ENCODE measurements around the gene UBA5.
A peak's percentile ranks its signal among the peaks of the same experiment; 100 is the strongest.
"Not testable (repeated sequence)": the region's sequence is repeated elsewhere in the genome, so short reads cannot be mapped to it uniquely, and the experiment has no call there.

Gene UBA5

GRCh38 chr3:132660052-132660810, at the start of gene UBA5:
Gene UBA5 (plus strand): TSS chr3:132660329. CDS start chr3:132660538, 209 bp downstream.
- DNase-seq (ENCODE audit: insufficient read length, low spot score) (peak; percentile 59), FAIRE-seq (no peak)

GRCh38 chr3:132615301-132615700, 44.8 kb upstream of the UBA5 start:
- not testable (repeated sequence) for DNase-seq (ENCODE audit: insufficient read length, low spot score); FAIRE-seq

GRCh38 chr3:132615881-132616280, 44.2 kb upstream of the UBA5 start:
- FAIRE-seq (no peak), DNase-seq (ENCODE audit: insufficient read length, low spot score) (no peak)

GRCh38 chr3:132616780-132617179, 43.3 kb upstream of the UBA5 start:
- FAIRE-seq (no peak), DNase-seq (ENCODE audit: insufficient read length, low spot score) (no peak)

- FAIRE-seq (no peak), DNase-seq (ENCODE audit: insufficient read length, low spot score) (no peak)
Measured at GRCh38 chr3:132622148-132622547, 38.0 kb upstream of the UBA5 start.

- DNase-seq (ENCODE audit: insufficient read length, low spot score): no peak
- FAIRE-seq: no peak
Measured at GRCh38 chr3:132622761-132623160, 37.4 kb upstream of the UBA5 start.

- FAIRE-seq: no peak
- DNase-seq (ENCODE audit: insufficient read length, low spot score): no peak
Measured at GRCh38 chr3:132623646-132624045, 36.5 kb upstream of the UBA5 start.

- no peak for DNase-seq (ENCODE audit: insufficient read length, low spot score)
- no peak for FAIRE-seq
Measured at GRCh38 chr3:132624790-132625189, 35.3 kb upstream of the UBA5 start.

- no peak for DNase-seq (ENCODE audit: insufficient read length, low spot score)
- FAIRE-seq: no peak
Measured at GRCh38 chr3:132625613-132626012, 34.5 kb upstream of the UBA5 start.

- DNase-seq (ENCODE audit: insufficient read length, low spot score) (no peak), FAIRE-seq (no peak)
Measured at GRCh38 chr3:132626955-132627354, 33.2 kb upstream of the UBA5 start.

- FAIRE-seq (no peak), DNase-seq (ENCODE audit: insufficient read length, low spot score) (no peak)
Measured at GRCh38 chr3:132628157-132628556, 32.0 kb upstream of the UBA5 start.

GRCh38 chr3:132629928-132630327, 30.2 kb upstream of the UBA5 start:
- peak; percentile 36 for DNase-seq (ENCODE audit: insufficient read length, low spot score)
- FAIRE-seq: no peak

- DNase-seq (ENCODE audit: insufficient read length, low spot score) (no peak), FAIRE-seq (no peak)
Measured at GRCh38 chr3:132630612-132631011, 29.5 kb upstream of the UBA5 start.

GRCh38 chr3:132635052-132635451, 25.1 kb upstream of the UBA5 start:
- peak; percentile 44 for FAIRE-seq
- DNase-seq (ENCODE audit: insufficient read length, low spot score): no peak

GRCh38 chr3:132637590-132637989, 22.5 kb upstream of the UBA5 start:
- DNase-seq (ENCODE audit: insufficient read length, low spot score) (peak; percentile 17), FAIRE-seq (no peak)

GRCh38 chr3:132638706-132639105, 21.4 kb upstream of the UBA5 start:
- DNase-seq (ENCODE audit: insufficient read length, low spot score) (no peak), FAIRE-seq (no peak)

GRCh38 chr3:132641427-132641826, 18.7 kb upstream of the UBA5 start:
- FAIRE-seq; DNase-seq (ENCODE audit: insufficient read length, low spot score): not testable (repeated sequence)

- FAIRE-seq (no peak), DNase-seq (ENCODE audit: insufficient read length, low spot score) (peak; percentile 47)
Measured at GRCh38 chr3:132641837-132642538, 18.1 kb upstream of the UBA5 start.

GRCh38 chr3:132642539-132642847, 17.6 kb upstream of the UBA5 start:
- FAIRE-seq: no peak
- DNase-seq (ENCODE audit: insufficient read length, low spot score): no peak

- no peak for FAIRE-seq
- DNase-seq (ENCODE audit: insufficient read length, low spot score): no peak
Measured at GRCh38 chr3:132643366-132643765, 16.8 kb upstream of the UBA5 start.

GRCh38 chr3:132645058-132645457, 15.1 kb upstream of the UBA5 start:
- no peak for FAIRE-seq

GRCh38 chr3:132650153-132650552, 10.0 kb upstream of the UBA5 start:
- FAIRE-seq (no peak), DNase-seq (ENCODE audit: insufficient read length, low spot score) (no peak)

More at GRCh38 chr3:132645058-132645457, 15.1 kb upstream of the UBA5 start:
- DNase-seq (ENCODE audit: insufficient read length, low spot score): no peak
